WTC11 (cell line): Measurements from ENCODE around the gene UNCX. TPM values are rescaled to one million over a fixed set of nuclear protein-coding genes. Genes with fewer than 3 reads are reported as not detected.

Experiments
- ATAC-seq: fragments of 200-7000 bp; cut with Tn5 transposase; 2 replicates; pipeline ENCODE4 v1.10.0; 2021; ENCODE audit warnings: mild to moderate bottlenecking, moderate library complexity
- CTCF ChIA-PET: fragments of 300-600 bp; sonication (Branson Sonifier 250); formaldehyde crosslinking; loops from one replicate; lab custom pipeline; 2021; ENCODE audit warnings: antibody characterized with exemption; lab: Charles Lee
- POLR2A ChIA-PET: fragments of 350-600 bp; sonication (Branson Sonifier 250); formaldehyde crosslinking; loops from one replicate; lab custom pipeline; 2021; ENCODE audit warnings: antibody characterized with exemption; lab: Charles Lee
- DNase-seq: peaks from one replicate; pipeline ENCODE4 v3.0.0; 2021; ENCODE audit warnings: low spot score
- H3K27ac Mint-ChIP-seq: 2 replicates; pipeline ENCODE4 v1.8.0; 2021; ENCODE audit warnings: mixed read lengths
- H3K27me3 Mint-ChIP-seq: 2 replicates; pipeline ENCODE4 v1.8.0; 2021; ENCODE audit warnings: low read depth, mild to moderate bottlenecking, moderate library complexity, mixed read lengths
- H3K36me3 Mint-ChIP-seq: 2 replicates; pipeline ENCODE4 v1.8.0; 2021; ENCODE audit warnings: mixed read lengths
- H3K4me1 Mint-ChIP-seq: 2 replicates; pipeline ENCODE4 v1.8.0; 2022; ENCODE audit warnings: mixed read lengths
- H3K4me3 Mint-ChIP-seq: 2 replicates; pipeline ENCODE4 v1.8.0; 2021; ENCODE audit warnings: mild to moderate bottlenecking, moderate library complexity, mixed read lengths
- H3K9me3 Mint-ChIP-seq: 2 replicates; pipeline ENCODE4 v1.8.0; 2021; ENCODE audit warnings: mixed read lengths
- AR ChIP-seq: fragments of 250-450 bp; sonication (Bioruptor Pico); IDR thresholded peaks from 2 replicates; pipeline ENCODE4 v1.9.0; 2021; ENCODE audit warnings: mild to moderate bottlenecking
- ATF3 ChIP-seq: sonication (generic); formaldehyde crosslinking; conservative IDR thresholded peaks from 2 replicates; pipeline ENCODE4 v1.8.1; 2022; ENCODE audit warnings: mild to moderate bottlenecking, missing genetic modification reagents
- ATF6 ChIP-seq: sonication (generic); formaldehyde crosslinking; IDR thresholded peaks from 2 replicates; pipeline ENCODE4 v1.8.1; 2023; ENCODE audit warnings: mild to moderate bottlenecking, missing genetic modification reagents
- E2F1 ChIP-seq: sonication (generic); formaldehyde crosslinking; IDR thresholded peaks from 2 replicates; pipeline ENCODE4 v1.8.0; 2022; ENCODE audit warnings: mild to moderate bottlenecking, missing genetic modification reagents
- ELF4 ChIP-seq: sonication (generic); formaldehyde crosslinking; IDR thresholded peaks from 2 replicates; pipeline ENCODE4 v1.8.1; 2022; ENCODE audit warnings: low read depth, mild to moderate bottlenecking, moderate library complexity, missing genetic modification reagents
- EMX1 ChIP-seq: fragments of 250-450 bp; sonication (Bioruptor Pico); IDR thresholded peaks from 2 replicates; pipeline ENCODE4 v1.8.0; 2021; ENCODE audit warnings: mild to moderate bottlenecking
- FOXJ3 ChIP-seq: sonication (generic); formaldehyde crosslinking; IDR thresholded peaks from 2 replicates; pipeline ENCODE4 v1.9.0; 2021; ENCODE audit warnings: missing genetic modification reagents, mild to moderate bottlenecking, borderline replicate concordance
- FOXK1 ChIP-seq: sonication (generic); formaldehyde crosslinking; IDR thresholded peaks from 2 replicates; pipeline ENCODE4 v1.8.0; 2022; ENCODE audit warnings: mild to moderate bottlenecking, moderate library complexity, missing genetic modification reagents
- FOXP1 ChIP-seq: sonication (generic); formaldehyde crosslinking; IDR thresholded peaks from 2 replicates; pipeline ENCODE4 v1.8.0; 2022; ENCODE audit warnings: missing genetic modification reagents, mild to moderate bottlenecking, moderate library complexity, borderline replicate concordance
- IRF1 ChIP-seq: sonication (generic); formaldehyde crosslinking; IDR thresholded peaks from 2 replicates; pipeline ENCODE4 v1.8.0; 2023; ENCODE audit warnings: missing genetic modification reagents
- JUN ChIP-seq: sonication (generic); formaldehyde crosslinking; IDR thresholded peaks from 2 replicates; pipeline ENCODE4 v1.8.0; 2023; ENCODE audit warnings: mild to moderate bottlenecking, missing genetic modification reagents
- OVOL2 ChIP-seq: fragments of 250-450 bp; sonication (Bioruptor Pico); IDR thresholded peaks from 2 replicates; pipeline ENCODE4 v1.9.0; 2021; ENCODE audit warnings: mild to moderate bottlenecking, borderline replicate concordance
- PRRX2 ChIP-seq: fragments of 250-450 bp; sonication (Bioruptor Pico); IDR thresholded peaks from 2 replicates; pipeline ENCODE4 v1.8.0; 2021; ENCODE audit warnings: mild to moderate bottlenecking
- SMAD3 ChIP-seq: sonication (generic); formaldehyde crosslinking; IDR thresholded peaks from 2 replicates; pipeline ENCODE4 v1.8.0; 2022; ENCODE audit warnings: missing genetic modification reagents, mild to moderate bottlenecking, borderline replicate concordance
- USF2 ChIP-seq: sonication (generic); formaldehyde crosslinking; IDR thresholded peaks from 2 replicates; pipeline ENCODE4 v1.8.1; 2023; ENCODE audit warnings: mild to moderate bottlenecking, missing genetic modification reagents, moderate library complexity
- ZNF121 ChIP-seq: sonication (generic); formaldehyde crosslinking; IDR thresholded peaks from 2 replicates; pipeline ENCODE4 v1.8.0; 2023; ENCODE audit warnings: missing genetic modification reagents
- ZNF416 ChIP-seq: fragments of 250-450 bp; sonication (Bioruptor Pico); IDR thresholded peaks from 2 replicates; pipeline ENCODE4 v1.9.0; 2021; ENCODE audit warnings: mild to moderate bottlenecking, inconsistent platforms
- ZNF532 ChIP-seq: fragments of 250-450 bp; sonication (Bioruptor Pico); IDR thresholded peaks from 2 replicates; pipeline ENCODE4 v1.9.0; 2021; ENCODE audit warnings: mild to moderate bottlenecking, borderline replicate concordance
- total RNA-seq: library from RNA; stranded (reverse); gene quantifications from 3 replicates; pipeline ENCODE4 v1.2.3, GENCODE V29; 2021

The UNCX gene
- total RNA-seq, 1 experiment from 2014 or later, result not detected

GRCh38 chr7:1242256-1242605 is 9.6 kb downstream of the UNCX start:
- Mint-ChIP-seq H3K4me1 (peaks cover 41% of the 10 kb centered on the region), H3K36me3 (0 out of 2 replicates have a peak, but pooled peaks cover 3% of the 10 kb centered on the region), H3K4me3 (peak overlapping the region; percentile 31; the same call in 1 of the 2 replicates), H3K27me3 (peaks cover 99% of the 10 kb centered on the region), H3K27ac (no peak overlapping the region), H3K9me3 (no peaks in the 10 kb centered on the region)
- ChIA-PET POLR2A (interaction anchor here (1.6 kb wide), 1 partner anchor 14 kb away, joined by 4 read pairs; no protein-coding TSS in a partner anchor), CTCF (interaction anchor here (1.0 to 1.8 kb wide), 3 partner anchors 16 to 190 kb away, joined by 3 to 14 read pairs (median 3); no protein-coding TSS in a partner anchor)
- no peak for TF ChIP-seq FOXJ3 (CRISPR knock-in tag)
- ATAC-seq, result no peak
- DNase-seq, result no peak

- TF ChIP-seq EMX1 (CRISPR knock-in tag) (no peak), JUN (CRISPR knock-in tag) (no peak), ATF3 (CRISPR knock-in tag) (no peak), ATF6 (CRISPR knock-in tag) (no peak), ZNF532 (no peak), PRRX2 (CRISPR knock-in tag) (no peak), OVOL2 (no peak), FOXK1 (CRISPR knock-in tag) (no peak), ELF4 (no peak), IRF1 (no peak), SMAD3 (CRISPR knock-in tag) (no peak)
- peaks cover 39% of the 10 kb centered on the region for H3K4me1 Mint-ChIP-seq
- H3K9me3 Mint-ChIP-seq, result no peaks in the 10 kb centered on the region
- no peak overlapping the region for H3K27ac Mint-ChIP-seq
- POLR2A ChIA-PET, result no interaction called here
- H3K27me3 Mint-ChIP-seq, result peaks cover 96% of the 10 kb centered on the region
- no peak for DNase-seq
- ATAC-seq, result no peak
- no peak overlapping the region for H3K4me3 Mint-ChIP-seq
- CTCF ChIA-PET, result interaction anchor here (1.0 to 1.4 kb wide), 2 partner anchors 16 to 190 kb away, joined by 3 read pairs; no protein-coding TSS in a partner anchor
- H3K36me3 Mint-ChIP-seq, result 0 out of 2 replicates have a peak, but pooled peaks cover 3% of the 10 kb centered on the region
These were observed 10.1 kb downstream of the UNCX start for GRCh38 chr7:1242606-1243289.

GRCh38 chr7:1243290-1243963 is 10.8 kb downstream of the UNCX start:
- Mint-ChIP-seq H3K9me3 (no peaks in the 10 kb centered on the region), H3K27me3 (peaks cover 96% of the 10 kb centered on the region), H3K36me3 (0 out of 2 replicates have a peak, but pooled peaks cover 3% of the 10 kb centered on the region), H3K4me3 (no peak overlapping the region; the same call in 1 of the 2 replicates), H3K27ac (no peak overlapping the region), H3K4me1 (peaks cover 39% of the 10 kb centered on the region)
- no peak for DNase-seq
- ATAC-seq, result no peak
- ChIA-PET POLR2A (no interaction called here), CTCF (interaction anchor here (1.0 to 1.4 kb wide), 2 partner anchors 17 to 189 kb away, joined by 3 read pairs; no protein-coding TSS in a partner anchor)
- TF ChIP-seq ZNF416 (CRISPR knock-in tag) (no peak), FOXP1 (CRISPR knock-in tag) (no peak), E2F1 (CRISPR knock-in tag) (no peak), AR (CRISPR knock-in tag) (no peak), ZNF121 (CRISPR knock-in tag) (no peak), USF2 (CRISPR knock-in tag) (no peak)
